CD4-positive, CD25-positive, alpha-beta regulatory T cell (primary cell): ENCODE measurements around the gene NECAB2. TPM values are rescaled to one million over a fixed set of nuclear protein-coding genes. Genes with fewer than 3 reads are reported as not detected.

Experiments used
- ATAC-seq, 2 donors: fragments of 150-1000 bp; cut with Tn5 transposase; one replicate each; pipeline ENCODE4 v1.10.0; 2021; ENCODE audit warnings: low read depth in 2 of 2, moderate number of reproducible peaks in 2 of 2, moderate library complexity in 1 of 2
- DNase-seq, 3 donors: peaks; one replicate each; pipeline versions ENCODE4 v3.0.0 to v3.0.0-alpha.2; 2012 to 2022; ENCODE audit warnings: mixed read lengths in 1 of 3
- H3K27ac ChIP-seq: one replicate; pipeline ENCODE4 v1.7.0; 2013; ENCODE audit warnings: mild to moderate bottlenecking, low read length; ENCODE audit not compliant: insufficient read depth, poor library complexity, severe bottlenecking
- H3K27me3 ChIP-seq: one replicate; pipeline ENCODE4 v1.7.0; 2013; ENCODE audit warnings: low read length; ENCODE audit not compliant: control insufficient read depth, insufficient read depth
- H3K36me3 ChIP-seq: one replicate; pipeline ENCODE4 v1.7.0; 2013; ENCODE audit warnings: mild to moderate bottlenecking, low read length, moderate library complexity; ENCODE audit not compliant: control insufficient read depth, insufficient read depth
- H3K4me1 ChIP-seq: 2 replicates; pipeline ENCODE4 v1.7.0; 2013; ENCODE audit warnings: mild to moderate bottlenecking, low read length; ENCODE audit not compliant: insufficient read depth, control insufficient read depth, poor library complexity, severe bottlenecking
- H3K4me3 ChIP-seq: one replicate; pipeline ENCODE4 v1.7.0; 2013; ENCODE audit warnings: low read depth, mild to moderate bottlenecking, low read length, moderate library complexity
- H3K9me3 ChIP-seq, 2 experiments: 1 replicate in 1 of 2; 2 replicates in 1 of 2; pipeline ENCODE4 v1.7.0; 2013; ENCODE audit warnings: low read length in 2 of 2, mild to moderate bottlenecking in 1 of 2, moderate library complexity in 1 of 2; ENCODE audit not compliant: control insufficient read depth in 2 of 2
- H3K27ac Mint-ChIP-seq, 3 donors: one replicate each; pipeline ENCODE4 v1.8.0; 2020 to 2022; ENCODE audit warnings: mild to moderate bottlenecking in 3 of 3, mixed read lengths in 3 of 3, moderate library complexity in 2 of 3
- H3K27me3 Mint-ChIP-seq: one replicate; pipeline ENCODE4 v1.8.0; 2022; ENCODE audit warnings: mild to moderate bottlenecking, mixed read lengths
- H3K36me3 Mint-ChIP-seq: one replicate; pipeline ENCODE4 v1.8.0; 2020; ENCODE audit warnings: mixed read lengths
- H3K4me1 Mint-ChIP-seq, 4 donors: one replicate each; pipeline ENCODE4 v1.8.0; 2020 to 2022; ENCODE audit warnings: mixed read lengths in 4 of 4, mild to moderate bottlenecking in 1 of 4
- H3K4me3 Mint-ChIP-seq, 4 donors: one replicate each; pipeline ENCODE4 v1.8.0; 2020 to 2022; ENCODE audit warnings: mild to moderate bottlenecking in 4 of 4, mixed read lengths in 4 of 4, moderate library complexity in 3 of 4
- H3K9me3 Mint-ChIP-seq, 7 donors: one replicate each; pipeline ENCODE4 v1.8.0; 2020 to 2022; ENCODE audit warnings: mixed read lengths in 7 of 7, mild to moderate bottlenecking in 3 of 7, moderate library complexity in 2 of 7
- polyA plus RNA-seq, 4 donors: library from polyadenylated mRNA; unstranded; fragments of 300-500 nt; fragmentation: Illumina TruSeq; gene quantifications; one replicate each; pipeline ENCODE4 v1.2.3, GENCODE V29; 2021
- total RNA-seq: library from RNA; stranded (reverse); gene quantifications from one replicate; pipeline ENCODE4 v1.2.3, GENCODE V29; 2022

NECAB2 gene
- total and polyA plus RNA-seq, 5 donors from 2014 or later = not detected

- DNase-seq = no peak
- Histone ChIP-seq H3K27me3 (no peaks in the 10 kb centered on the region), H3K27ac (no peak overlapping the region), H3K4me1 (no peaks in the 10 kb centered on the region), H3K9me3 (no peaks in the 10 kb centered on the region), H3K4me3 (no peak overlapping the region), H3K36me3 (peaks cover 11% of the 10 kb centered on the region)
- peaks cover 20% of the 10 kb centered on the region for H3K27me3 Mint-ChIP-seq
- H3K27ac Mint-ChIP-seq = peak overlapping the region in 1 of 3 donors; percentile 72
- H3K36me3 Mint-ChIP-seq = peaks cover 4% of the 10 kb centered on the region
- H3K9me3 Mint-ChIP-seq = peaks cover 0 to 3% (median 0%) of the 10 kb centered on the region in 7 donors
- H3K4me3 Mint-ChIP-seq = no peak overlapping the region
- ATAC-seq = no peak
- peaks cover 0 to 4% (median 2%) of the 10 kb centered on the region in 4 donors for H3K4me1 Mint-ChIP-seq
Observed at GRCh38 chr16:84045001-84045817, 77.2 kb downstream of the NECAB2 start.

GRCh38 chr16:84045818-84046470 lies 77.9 kb downstream of the NECAB2 start:
- Mint-ChIP-seq H3K4me1 (peaks cover 0 to 4% (median 2%) of the 10 kb centered on the region in 4 donors), H3K9me3 (peaks cover 0 to 3% (median 0%) of the 10 kb centered on the region in 7 donors), H3K36me3 (peaks cover 4% of the 10 kb centered on the region), H3K27me3 (peaks cover 14% of the 10 kb centered on the region), H3K4me3 (no peak overlapping the region), H3K27ac (no peak overlapping the region)
- Histone ChIP-seq H3K9me3 (no peaks in the 10 kb centered on the region), H3K27me3 (no peaks in the 10 kb centered on the region), H3K27ac (no peak overlapping the region), H3K4me3 (no peak overlapping the region), H3K4me1 (no peaks in the 10 kb centered on the region), H3K36me3 (peaks cover 14% of the 10 kb centered on the region)
- DNase-seq = no peak
- ATAC-seq = no peak

- Mint-ChIP-seq H3K27ac (peak overlapping the region in 1 of 3 donors; percentile 31), H3K36me3 (peaks cover 4% of the 10 kb centered on the region), H3K4me3 (no peak overlapping the region), H3K27me3 (peaks cover 14% of the 10 kb centered on the region), H3K4me1 (peaks cover 0 to 4% (median 2%) of the 10 kb centered on the region in 4 donors), H3K9me3 (peaks cover 0 to 3% (median 0%) of the 10 kb centered on the region in 7 donors)
- Histone ChIP-seq H3K27me3 (no peaks in the 10 kb centered on the region), H3K27ac (no peak overlapping the region), H3K9me3 (no peaks in the 10 kb centered on the region), H3K36me3 (peaks cover 16% of the 10 kb centered on the region), H3K4me1 (no peaks in the 10 kb centered on the region), H3K4me3 (no peak overlapping the region)
- no peak for DNase-seq
- no peak for ATAC-seq
Observed at GRCh38 chr16:84047206-84047605, 79.2 kb downstream of the NECAB2 start.

- Histone ChIP-seq H3K36me3 (peaks cover 20% of the 10 kb centered on the region), H3K4me3 (no peak overlapping the region), H3K4me1 (no peaks in the 10 kb centered on the region), H3K27ac (no peak overlapping the region), H3K27me3 (no peaks in the 10 kb centered on the region), H3K9me3 (no peaks in the 10 kb centered on the region)
- Mint-ChIP-seq H3K4me1 (peaks cover 0 to 4% (median 2%) of the 10 kb centered on the region in 4 donors), H3K9me3 (peaks cover 0 to 3% (median 0%) of the 10 kb centered on the region in 7 donors), H3K27ac (peak overlapping the region in 1 of 3 donors; percentile 31), H3K36me3 (peaks cover 8% of the 10 kb centered on the region), H3K27me3 (peaks cover 14% of the 10 kb centered on the region), H3K4me3 (no peak overlapping the region)
- DNase-seq = no peak
- ATAC-seq = no peak
Observed at GRCh38 chr16:84047626-84048025, 79.6 kb downstream of the NECAB2 start.

GRCh38 chr16:84048270-84048669 lies 80.2 kb downstream of the NECAB2 start:
- peaks cover 27% of the 10 kb centered on the region for H3K36me3 ChIP-seq
- no peaks in the 10 kb centered on the region for H3K9me3 ChIP-seq
- ATAC-seq = no peak
- no peaks in the 10 kb centered on the region for H3K27me3 ChIP-seq
- H3K27ac ChIP-seq = no peak overlapping the region
- Mint-ChIP-seq H3K9me3 (peaks cover 0 to 3% (median 0%) of the 10 kb centered on the region in 7 donors), H3K27ac (no peak overlapping the region), H3K4me3 (no peak overlapping the region), H3K27me3 (peaks cover 13% of the 10 kb centered on the region), H3K4me1 (peaks cover 0 to 4% (median 2%) of the 10 kb centered on the region in 4 donors), H3K36me3 (peaks cover 15% of the 10 kb centered on the region)
- H3K4me1 ChIP-seq = no peaks in the 10 kb centered on the region
- no peak for DNase-seq
- H3K4me3 ChIP-seq = no peak overlapping the region

- Mint-ChIP-seq H3K4me1 (peaks cover 0 to 4% (median 0%) of the 10 kb centered on the region in 4 donors), H3K27me3 (peaks cover 8% of the 10 kb centered on the region), H3K36me3 (peaks cover 21% of the 10 kb centered on the region), H3K27ac (no peak overlapping the region), H3K9me3 (peaks cover 0 to 3% (median 0%) of the 10 kb centered on the region in 7 donors), H3K4me3 (no peak overlapping the region)
- Histone ChIP-seq H3K36me3 (peaks cover 33% of the 10 kb centered on the region), H3K27ac (no peak overlapping the region), H3K4me1 (no peaks in the 10 kb centered on the region), H3K27me3 (no peaks in the 10 kb centered on the region), H3K9me3 (no peaks in the 10 kb centered on the region), H3K4me3 (no peak overlapping the region)
- DNase-seq (no peak), ATAC-seq (no peak)
Observed at GRCh38 chr16:84048871-84049270, 80.8 kb downstream of the NECAB2 start.

GRCh38 chr16:84049403-84050060 lies 81.5 kb downstream of the NECAB2 start:
- no peaks in the 10 kb centered on the region for H3K4me1 ChIP-seq
- no peak overlapping the region for H3K27ac ChIP-seq
- H3K4me3 Mint-ChIP-seq = no peak overlapping the region
- peaks cover 39% of the 10 kb centered on the region for H3K36me3 ChIP-seq
- DNase-seq = no peak
- no peak overlapping the region for H3K4me3 ChIP-seq
- H3K27ac Mint-ChIP-seq = no peak overlapping the region
- H3K4me1 Mint-ChIP-seq = no peaks in the 10 kb centered on the region
- peaks cover 26% of the 10 kb centered on the region for H3K36me3 Mint-ChIP-seq
- H3K9me3 ChIP-seq = no peaks in the 10 kb centered on the region
- peaks cover 2% of the 10 kb centered on the region for H3K27me3 Mint-ChIP-seq
- peaks cover 0 to 3% (median 0%) of the 10 kb centered on the region in 7 donors for H3K9me3 Mint-ChIP-seq
- no peaks in the 10 kb centered on the region for H3K27me3 ChIP-seq
- no peak for ATAC-seq
